Measurements from ENCODE around the gene PLEKHH2. TPM values are rescaled to one million over a fixed set of nuclear protein-coding genes. Genes with fewer than 3 reads are reported as not detected.

Gene PLEKHH2
- total and polyA plus RNA-seq, 2 of the 13 experiments (the other 11 are each of a cell fraction or from before 2014, with no cell fraction given): 1.1 to 3.0 TPM

DNA sequence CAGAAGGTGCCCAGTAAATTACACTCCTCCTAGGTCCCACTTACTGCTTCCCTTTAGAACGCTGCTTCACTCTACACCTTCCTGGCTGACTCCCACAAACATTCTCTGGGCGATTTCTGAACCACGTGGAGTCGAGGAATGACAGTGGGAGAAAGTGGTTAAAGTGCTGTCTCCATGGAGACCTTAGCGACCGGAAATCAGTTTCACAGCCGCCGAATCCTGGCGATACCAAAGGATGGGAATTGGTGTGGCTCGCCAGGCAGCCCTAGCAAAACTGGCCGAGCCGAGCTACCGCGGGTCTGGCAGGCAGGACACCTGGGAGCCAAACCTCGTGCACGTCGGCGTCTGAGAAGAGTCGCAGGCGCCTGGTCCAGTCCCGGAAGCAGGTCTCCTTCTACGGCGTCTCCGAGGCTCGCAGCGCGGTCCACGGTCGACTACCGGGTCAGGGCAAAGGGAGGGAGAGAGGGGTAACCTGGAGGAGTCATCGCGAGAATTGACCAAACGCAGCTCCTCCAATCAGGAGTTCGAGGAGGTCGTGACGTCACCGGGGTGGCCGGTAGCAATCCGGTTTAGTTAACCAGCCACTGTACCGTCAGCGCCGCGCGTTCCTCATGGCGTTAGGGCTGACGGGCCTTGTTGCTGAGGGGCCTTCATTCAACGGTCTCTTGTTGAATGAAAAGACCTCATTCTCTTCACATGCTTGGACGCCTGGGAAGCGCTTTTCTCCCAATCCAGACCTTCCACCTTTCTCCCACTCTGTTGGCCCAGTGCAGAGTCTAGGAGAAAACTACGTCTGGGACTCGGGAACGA, 41.3 kb upstream of the PLEKHH2 start, which contains the start of gene THADA (continued):
- TF ChIP-seq, protein P1, sequence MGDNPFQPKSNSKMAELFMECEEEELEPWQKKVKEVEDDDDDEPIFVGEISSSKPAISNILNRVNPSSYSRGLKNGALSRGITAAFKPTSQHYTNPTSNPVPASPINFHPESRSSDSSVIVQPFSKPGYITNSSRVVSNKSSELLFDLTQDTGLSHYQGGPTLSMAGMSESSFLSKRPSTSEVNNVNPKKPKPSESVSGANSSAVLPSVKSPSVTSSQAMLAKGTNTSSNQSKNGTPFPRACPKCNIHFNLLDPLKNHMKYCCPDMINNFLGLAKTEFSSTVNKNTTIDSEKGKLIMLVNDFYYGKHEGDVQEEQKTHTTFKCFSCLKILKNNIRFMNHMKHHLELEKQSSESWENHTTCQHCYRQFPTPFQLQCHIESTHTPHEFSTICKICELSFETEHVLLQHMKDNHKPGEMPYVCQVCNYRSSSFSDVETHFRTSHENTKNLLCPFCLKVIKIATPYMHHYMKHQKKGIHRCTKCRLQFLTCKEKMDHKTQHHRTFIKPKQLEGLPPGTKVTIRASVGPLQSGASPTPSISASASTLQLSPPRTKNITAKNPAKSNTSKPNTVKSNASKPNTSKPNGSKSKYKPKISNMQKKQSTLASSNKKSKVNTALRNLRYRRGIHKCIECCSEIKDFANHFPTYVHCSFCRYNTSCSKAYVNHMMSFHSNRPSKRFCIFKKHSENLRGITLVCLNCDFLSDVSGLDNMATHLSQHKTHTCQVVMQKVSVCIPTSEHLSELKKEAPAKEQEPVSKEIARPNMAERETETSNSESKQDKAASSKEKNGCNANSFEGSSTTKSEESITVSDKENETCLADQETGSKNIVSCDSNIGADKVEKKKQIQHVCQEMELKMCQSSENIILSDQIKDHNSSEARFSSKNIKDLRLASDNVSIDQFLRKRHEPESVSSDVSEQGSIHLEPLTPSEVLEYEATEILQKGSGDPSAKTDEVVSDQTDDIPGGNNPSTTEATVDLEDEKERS (CRISPR knock-in tag; IDR thresholded peaks at IDR 0.05): peak; percentile 94
- TF ChIP-seq, protein P2, sequence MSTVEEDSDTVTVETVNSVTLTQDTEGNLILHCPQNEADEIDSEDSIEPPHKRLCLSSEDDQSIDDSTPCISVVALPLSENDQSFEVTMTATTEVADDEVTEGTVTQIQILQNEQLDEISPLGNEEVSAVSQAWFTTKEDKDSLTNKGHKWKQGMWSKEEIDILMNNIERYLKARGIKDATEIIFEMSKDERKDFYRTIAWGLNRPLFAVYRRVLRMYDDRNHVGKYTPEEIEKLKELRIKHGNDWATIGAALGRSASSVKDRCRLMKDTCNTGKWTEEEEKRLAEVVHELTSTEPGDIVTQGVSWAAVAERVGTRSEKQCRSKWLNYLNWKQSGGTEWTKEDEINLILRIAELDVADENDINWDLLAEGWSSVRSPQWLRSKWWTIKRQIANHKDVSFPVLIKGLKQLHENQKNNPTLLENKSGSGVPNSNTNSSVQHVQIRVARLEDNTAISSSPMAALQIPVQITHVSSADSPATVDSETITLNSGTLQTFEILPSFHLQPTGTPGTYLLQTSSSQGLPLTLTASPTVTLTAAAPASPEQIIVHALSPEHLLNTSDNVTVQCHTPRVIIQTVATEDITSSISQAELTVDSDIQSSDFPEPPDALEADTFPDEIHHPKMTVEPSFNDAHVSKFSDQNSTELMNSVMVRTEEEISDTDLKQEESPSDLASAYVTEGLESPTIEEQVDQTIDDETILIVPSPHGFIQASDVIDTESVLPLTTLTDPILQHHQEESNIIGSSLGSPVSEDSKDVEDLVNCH (CRISPR knock-in tag; IDR thresholded peaks at IDR 0.05): 0 out of 2 replicates have a peak, but pooled peaks have one; percentile 42
- TF ChIP-seq, protein P3, sequence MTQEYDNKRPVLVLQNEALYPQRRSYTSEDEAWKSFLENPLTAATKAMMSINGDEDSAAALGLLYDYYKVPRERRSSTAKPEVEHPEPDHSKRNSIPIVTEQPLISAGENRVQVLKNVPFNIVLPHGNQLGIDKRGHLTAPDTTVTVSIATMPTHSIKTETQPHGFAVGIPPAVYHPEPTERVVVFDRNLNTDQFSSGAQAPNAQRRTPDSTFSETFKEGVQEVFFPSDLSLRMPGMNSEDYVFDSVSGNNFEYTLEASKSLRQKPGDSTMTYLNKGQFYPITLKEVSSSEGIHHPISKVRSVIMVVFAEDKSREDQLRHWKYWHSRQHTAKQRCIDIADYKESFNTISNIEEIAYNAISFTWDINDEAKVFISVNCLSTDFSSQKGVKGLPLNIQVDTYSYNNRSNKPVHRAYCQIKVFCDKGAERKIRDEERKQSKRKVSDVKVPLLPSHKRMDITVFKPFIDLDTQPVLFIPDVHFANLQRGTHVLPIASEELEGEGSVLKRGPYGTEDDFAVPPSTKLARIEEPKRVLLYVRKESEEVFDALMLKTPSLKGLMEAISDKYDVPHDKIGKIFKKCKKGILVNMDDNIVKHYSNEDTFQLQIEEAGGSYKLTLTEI (CRISPR knock-in tag; conservative IDR thresholded peaks at IDR 0.05): no peak
- TF ChIP-seq ZNF788 (CRISPR knock-in tag; IDR thresholded peaks at IDR 0.05; ENCODE audit: borderline replicate concordance): peak; percentile 96; the same call in 1 of the 2 replicates
- peak; percentile 71 for TF ChIP-seq TAF15 (IDR thresholded peaks at IDR 0.05; ENCODE audit: low read depth, low read length, poor library complexity, severe bottlenecking)
- TF ChIP-seq ZFX (CRISPR knock-in tag; IDR thresholded peaks at IDR 0.05; ENCODE audit: low read depth): peak; percentile 99
- TF ChIP-seq SP5 (CRISPR knock-in tag; IDR thresholded peaks at IDR 0.05; ENCODE audit: borderline replicate concordance, low read depth): no peak
- peak; percentile 81; the same call in 1 of the 2 replicates for TF ChIP-seq ZBTB3 (CRISPR knock-in tag; IDR thresholded peaks at IDR 0.05; ENCODE audit: borderline replicate concordance, low read depth)
- TF ChIP-seq ZNF335 (CRISPR knock-in tag; IDR thresholded peaks at IDR 0.05): peak; percentile 90
- peak; percentile 85 for TF ChIP-seq MTA1 (CRISPR knock-in tag; IDR thresholded peaks at IDR 0.05; ENCODE audit: borderline replicate concordance)
- TF ChIP-seq ZSCAN12 (CRISPR knock-in tag; IDR thresholded peaks at IDR 0.05): no peak
- no peak for TF ChIP-seq CENPX (CRISPR knock-in tag; IDR thresholded peaks at IDR 0.05)
- peak; percentile 100 for TF ChIP-seq POLR2AphosphoS5 (IDR thresholded peaks at IDR 0.05; ENCODE audit: low read depth, low read length)
- peak; percentile 97 for TF ChIP-seq CHD2 (IDR thresholded peaks at IDR 0.05; ENCODE audit: low read depth, low read length)
- TF ChIP-seq ZNF343 (CRISPR knock-in tag; IDR thresholded peaks at IDR 0.05): peak; percentile 92
- TF ChIP-seq ZNF230 (CRISPR knock-in tag; IDR thresholded peaks at IDR 0.05): peak; percentile 72; the same call in 1 of the 2 replicates
- peak; percentile 93 for TF ChIP-seq TARDBP (CRISPR knock-in tag; IDR thresholded peaks at IDR 0.05)
- TF ChIP-seq ZBTB20 (CRISPR knock-in tag; IDR thresholded peaks at IDR 0.05; ENCODE audit: borderline replicate concordance, low read depth): peak; percentile 74
- TF ChIP-seq, protein P4, sequence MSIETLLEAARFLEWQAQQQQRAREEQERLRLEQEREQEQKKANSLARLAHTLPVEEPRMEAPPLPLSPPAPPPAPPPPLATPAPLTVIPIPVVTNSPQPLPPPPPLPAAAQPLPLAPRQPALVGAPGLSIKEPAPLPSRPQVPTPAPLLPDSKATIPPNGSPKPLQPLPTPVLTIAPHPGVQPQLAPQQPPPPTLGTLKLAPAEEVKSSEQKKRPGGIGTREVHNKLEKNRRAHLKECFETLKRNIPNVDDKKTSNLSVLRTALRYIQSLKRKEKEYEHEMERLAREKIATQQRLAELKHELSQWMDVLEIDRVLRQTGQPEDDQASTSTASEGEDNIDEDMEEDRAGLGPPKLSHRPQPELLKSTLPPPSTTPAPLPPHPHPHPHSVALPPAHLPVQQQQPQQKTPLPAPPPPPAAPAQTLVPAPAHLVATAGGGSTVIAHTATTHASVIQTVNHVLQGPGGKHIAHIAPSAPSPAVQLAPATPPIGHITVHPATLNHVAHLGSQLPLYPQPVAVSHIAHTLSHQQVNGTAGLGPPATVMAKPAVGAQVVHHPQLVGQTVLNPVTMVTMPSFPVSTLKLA (IDR thresholded peaks at IDR 0.05): peak; percentile 88
- TF ChIP-seq HNRNPH1 (optimal IDR thresholded peaks at IDR 0.05; ENCODE audit: low read depth, low read length): peak; percentile 55
